Skeletal muscle satellite cell (primary cell): ENCODE measurements around the gene GALNT16.

Experiments used
- H3K27me3 ChIP-seq: 2 replicates; pipeline ENCODE4 v1.7.0; 2013; ENCODE audit warnings: low read length; ENCODE audit not compliant: control insufficient read depth, insufficient read depth
- H3K36me3 ChIP-seq: 2 replicates; pipeline ENCODE4 v1.7.0; 2013; ENCODE audit warnings: mild to moderate bottlenecking, control low read depth, low read length; ENCODE audit not compliant: insufficient read depth
- H3K4me1 ChIP-seq: 2 replicates; pipeline ENCODE4 v1.7.0; 2013; ENCODE audit warnings: low read length; ENCODE audit not compliant: control insufficient read depth, insufficient read depth
- H3K4me2 ChIP-seq: 2 replicates; pipeline ENCODE4 v1.7.0; 2013; ENCODE audit warnings: mild to moderate bottlenecking, low read length
- H3K4me3 ChIP-seq: 2 replicates; pipeline ENCODE4 v1.7.0; 2013; ENCODE audit warnings: low read length
- H3K9ac ChIP-seq: 2 replicates; pipeline ENCODE4 v1.7.0; 2013; ENCODE audit warnings: mild to moderate bottlenecking, low read depth, low read length, moderate library complexity
- H3K9me3 ChIP-seq: replicated peaks from 2 replicates; pipeline ENCODE4 v1.7.0; 2013; ENCODE audit warnings: mild to moderate bottlenecking, control low read depth, low read length

Gene GALNT16

DNA sequence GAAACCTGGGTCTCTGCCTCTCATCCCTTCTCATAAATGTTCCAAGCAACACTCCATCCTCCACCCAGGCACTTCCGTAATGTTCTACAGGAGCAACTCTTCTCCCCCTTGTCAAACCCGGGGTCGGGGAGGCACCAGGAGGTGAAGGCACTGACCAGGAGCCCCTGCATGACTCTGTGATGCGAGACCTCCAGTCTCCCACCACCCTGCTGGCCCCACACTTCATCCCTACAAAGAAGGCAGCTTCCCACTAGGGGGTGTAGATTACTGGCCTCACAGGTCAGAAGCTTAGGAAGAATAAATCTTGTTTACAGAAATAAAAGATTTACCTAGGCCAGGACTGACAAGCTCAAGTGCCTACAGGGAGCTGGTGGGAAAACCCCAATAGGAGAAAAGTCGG lies 90.9 kb downstream of the GALNT16 start:
- Histone ChIP-seq H3K4me2 (no peak overlapping the region), H3K9ac (no peak overlapping the region), H3K4me1 (peaks cover 7% of the 10 kb centered on the region), H3K36me3 (no peaks in the 10 kb centered on the region), H3K9me3 (no peaks in the 10 kb centered on the region), H3K27me3 (peaks cover 11% of the 10 kb centered on the region), H3K4me3 (no peak overlapping the region)

DNA sequence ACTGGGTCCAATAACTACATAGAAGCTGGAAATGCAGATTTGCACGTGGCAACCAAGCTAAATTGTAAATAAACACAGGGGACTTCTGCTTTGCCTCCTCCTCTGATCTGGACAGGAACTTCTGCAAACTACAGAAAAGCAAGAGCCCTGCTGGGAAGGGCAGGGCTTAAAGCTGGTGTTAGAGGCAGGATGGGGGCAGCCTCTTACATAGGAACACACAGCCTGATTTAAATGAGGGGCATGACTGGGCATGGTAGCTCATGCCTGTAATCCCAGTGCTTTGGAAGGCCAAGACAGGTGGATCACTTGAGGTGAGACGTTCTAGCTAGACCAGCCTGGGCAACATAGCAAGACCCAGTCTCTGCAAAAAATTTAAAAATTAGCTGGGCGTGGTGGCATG lies 91.4 kb downstream of the GALNT16 start:
- Histone ChIP-seq H3K9me3 (no peaks in the 10 kb centered on the region), H3K4me1 (peaks cover 10% of the 10 kb centered on the region), H3K9ac (no peak overlapping the region), H3K36me3 (no peaks in the 10 kb centered on the region), H3K27me3 (peaks cover 11% of the 10 kb centered on the region), H3K4me2 (no peak overlapping the region), H3K4me3 (no peak overlapping the region)

DNA sequence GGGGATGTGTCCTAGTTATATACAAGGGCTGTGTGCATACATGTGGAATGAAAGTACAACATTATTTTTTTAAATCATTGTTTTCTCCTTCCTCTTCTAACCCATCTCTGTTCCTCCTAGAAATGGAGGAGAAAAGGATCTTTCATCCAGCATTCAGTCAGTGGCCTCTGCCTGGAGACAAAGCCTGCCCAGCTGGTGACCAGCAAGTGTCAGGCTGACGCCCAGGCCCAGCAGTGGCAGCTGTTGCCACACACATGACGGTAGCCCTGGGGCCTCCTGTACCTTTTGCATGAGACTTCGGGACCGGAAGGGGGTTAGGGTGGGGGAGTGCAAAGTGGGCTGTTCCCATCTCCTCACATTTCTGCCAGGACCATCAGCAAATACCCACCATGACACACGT lies 92.0 kb downstream of the GALNT16 start:
- H3K4me1 ChIP-seq = peaks cover 10% of the 10 kb centered on the region
- H3K4me3 ChIP-seq = no peak overlapping the region
- no peaks in the 10 kb centered on the region for H3K9me3 ChIP-seq
- peaks cover 11% of the 10 kb centered on the region for H3K27me3 ChIP-seq
- no peak overlapping the region for H3K9ac ChIP-seq
- no peaks in the 10 kb centered on the region for H3K36me3 ChIP-seq
- no peak overlapping the region for H3K4me2 ChIP-seq

GRCh38 chr14:69353168-69353567 lies 93.2 kb downstream of the GALNT16 start:
- no peak overlapping the region for H3K4me2 ChIP-seq
- H3K4me3 ChIP-seq = no peak overlapping the region
- peaks cover 10% of the 10 kb centered on the region for H3K4me1 ChIP-seq
- H3K9ac ChIP-seq = no peak overlapping the region
- no peaks in the 10 kb centered on the region for H3K36me3 ChIP-seq
- no peaks in the 10 kb centered on the region for H3K9me3 ChIP-seq
- peaks cover 10% of the 10 kb centered on the region for H3K27me3 ChIP-seq

DNA sequence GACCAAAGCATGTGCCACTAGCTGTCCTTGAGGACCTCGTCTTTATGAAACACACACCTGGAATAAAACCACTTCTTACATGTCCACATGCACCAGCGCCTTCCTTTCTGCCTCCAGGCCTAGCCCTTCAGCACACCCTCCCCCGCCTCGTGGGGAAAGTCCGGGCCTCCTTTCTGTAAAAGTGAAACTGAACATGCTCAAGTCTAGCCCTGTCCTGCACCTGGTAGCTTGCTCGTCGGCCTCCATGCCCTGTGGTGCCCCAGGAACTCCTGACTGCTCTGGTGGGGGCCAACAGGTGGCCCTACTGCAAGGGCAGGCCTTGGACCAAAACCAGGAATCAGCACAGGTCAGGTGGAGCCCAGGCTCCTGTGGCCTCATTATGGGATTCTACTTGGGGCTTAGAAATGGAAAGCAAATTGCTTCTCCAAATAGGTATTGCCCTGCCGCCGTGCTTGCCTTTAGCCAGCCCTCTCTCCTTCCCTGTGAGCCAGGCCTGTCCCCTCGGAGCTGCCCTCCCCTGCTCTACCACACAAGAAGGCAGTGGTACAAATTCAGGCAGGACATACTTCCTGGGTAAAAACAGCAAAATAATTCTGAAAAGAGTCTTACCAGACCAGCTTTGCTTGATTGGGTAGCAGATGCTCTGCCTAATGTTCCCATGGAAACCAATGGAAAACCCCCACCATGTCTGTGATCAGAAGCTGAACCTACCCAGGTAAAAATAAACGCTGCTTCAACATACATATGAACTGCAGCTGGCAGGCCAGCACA lies 94.6 kb downstream of the GALNT16 start:
- Histone ChIP-seq H3K27me3 (peaks cover 6% of the 10 kb centered on the region), H3K9me3 (no peaks in the 10 kb centered on the region), H3K9ac (no peak overlapping the region), H3K36me3 (no peaks in the 10 kb centered on the region), H3K4me2 (no peak overlapping the region), H3K4me3 (no peak overlapping the region), H3K4me1 (peaks cover 10% of the 10 kb centered on the region)

DNA sequence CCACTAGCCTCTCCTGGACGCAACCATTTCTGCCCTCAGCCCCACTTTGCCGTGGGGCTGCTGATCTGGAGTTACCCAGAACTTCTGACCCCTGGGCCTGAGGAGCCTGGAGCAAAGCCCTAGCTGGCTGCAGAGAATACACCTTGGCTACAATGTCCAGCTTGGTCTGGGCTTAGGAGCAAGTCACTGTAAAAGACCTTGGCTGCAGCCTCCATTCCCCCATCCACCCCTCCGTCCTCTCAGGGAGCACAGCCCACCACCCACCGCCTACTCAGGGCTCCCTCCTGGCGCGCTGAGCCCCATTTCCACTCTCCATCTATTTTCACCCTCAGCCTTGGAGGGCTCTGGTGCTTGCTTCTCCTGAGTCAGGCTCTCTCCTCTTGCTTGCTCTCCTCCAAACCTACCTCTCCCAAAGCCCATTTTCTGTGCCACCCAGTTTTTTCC lies 95.2 kb downstream of the GALNT16 start:
- Histone ChIP-seq H3K4me2 (no peak overlapping the region), H3K27me3 (peaks cover 6% of the 10 kb centered on the region), H3K4me1 (peaks cover 10% of the 10 kb centered on the region), H3K9ac (peak overlapping the region; percentile 46), H3K4me3 (no peak overlapping the region), H3K36me3 (no peaks in the 10 kb centered on the region), H3K9me3 (no peaks in the 10 kb centered on the region)

DNA sequence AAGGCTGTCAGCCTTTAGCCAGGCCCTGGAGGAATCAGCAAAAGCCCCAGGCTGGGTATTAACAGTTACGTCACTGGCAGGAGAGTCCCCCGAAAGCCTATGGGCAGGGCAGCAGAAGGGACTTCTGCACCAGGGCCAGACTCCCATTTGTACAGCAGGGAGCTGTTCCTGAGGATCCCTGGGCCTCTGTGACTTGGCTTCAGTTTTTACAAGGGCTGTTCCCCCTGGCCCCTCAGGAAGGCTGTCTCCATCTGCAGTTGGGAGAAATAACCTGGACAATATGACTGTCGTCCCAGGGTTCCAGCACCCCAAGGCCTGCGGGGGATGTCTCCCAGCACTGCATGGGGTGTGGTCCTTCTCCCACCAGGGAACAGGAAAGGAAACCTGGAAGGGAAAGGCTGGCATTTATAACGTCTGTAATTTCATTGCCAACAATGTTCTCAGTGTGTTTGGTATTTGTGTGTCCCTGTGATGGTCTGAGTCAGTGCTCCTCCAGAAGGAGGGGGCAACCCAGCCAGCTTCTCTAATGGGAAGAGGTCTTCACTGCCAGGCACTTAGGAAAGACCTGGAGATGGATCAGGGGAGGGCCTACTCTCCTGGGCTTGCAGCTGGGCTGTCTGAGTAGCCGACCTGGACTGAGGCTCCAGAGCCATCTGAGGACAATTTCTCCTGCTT lies 95.8 kb downstream of the GALNT16 start:
- H3K36me3 ChIP-seq = no peaks in the 10 kb centered on the region
- H3K4me3 ChIP-seq = no peak overlapping the region
- H3K4me2 ChIP-seq = peak overlapping the region; percentile 3
- peaks cover 6% of the 10 kb centered on the region for H3K27me3 ChIP-seq
- H3K4me1 ChIP-seq = peaks cover 10% of the 10 kb centered on the region
- H3K9me3 ChIP-seq = no peaks in the 10 kb centered on the region
- peak overlapping the region; percentile 46 for H3K9ac ChIP-seq

DNA sequence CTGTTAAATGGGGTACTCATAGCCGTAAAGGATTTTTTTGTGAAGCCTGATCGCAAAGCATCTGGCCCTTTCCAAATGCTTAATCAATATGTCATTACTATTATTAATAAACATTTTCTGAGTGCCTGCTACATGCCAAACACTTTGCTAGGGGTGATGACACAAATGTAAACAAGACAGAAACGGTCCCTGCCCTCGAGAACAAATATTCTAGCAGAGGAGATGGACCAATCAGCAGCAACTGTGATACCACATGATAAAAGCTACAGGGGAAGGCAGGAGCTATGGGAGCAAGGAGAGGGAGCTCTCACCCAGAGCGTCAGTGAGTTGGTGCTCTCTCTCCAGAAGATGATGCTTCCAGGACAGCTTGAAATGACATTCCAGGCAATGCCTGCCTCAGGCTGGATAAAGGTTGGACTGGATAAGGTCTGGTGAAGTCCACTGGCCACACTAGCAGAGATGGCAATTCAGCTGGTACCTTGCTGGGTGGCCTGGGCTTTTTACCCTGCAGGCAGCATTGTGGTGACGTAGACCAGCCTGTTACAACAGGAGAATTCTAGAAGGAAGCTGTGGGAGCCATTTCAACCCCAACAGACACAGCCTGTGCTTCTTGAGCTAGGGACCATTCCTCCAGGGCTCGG lies 97.1 kb downstream of the GALNT16 start:
- peaks cover 6% of the 10 kb centered on the region for H3K27me3 ChIP-seq
- H3K9me3 ChIP-seq = no peaks in the 10 kb centered on the region
- no peak overlapping the region for H3K4me3 ChIP-seq
- H3K36me3 ChIP-seq = no peaks in the 10 kb centered on the region
- no peak overlapping the region for H3K4me2 ChIP-seq
- H3K9ac ChIP-seq = no peak overlapping the region
- peaks cover 10% of the 10 kb centered on the region for H3K4me1 ChIP-seq

GRCh38 chr14:69357544-69358200 lies 97.7 kb downstream of the GALNT16 start:
- Histone ChIP-seq H3K4me3 (no peak overlapping the region), H3K4me2 (no peak overlapping the region), H3K27me3 (peaks cover 6% of the 10 kb centered on the region), H3K36me3 (no peaks in the 10 kb centered on the region), H3K4me1 (peaks cover 10% of the 10 kb centered on the region), H3K9me3 (no peaks in the 10 kb centered on the region), H3K9ac (no peak overlapping the region)

GRCh38 chr14:69358233-69358963 lies 98.4 kb downstream of the GALNT16 start:
- no peaks in the 10 kb centered on the region for H3K9me3 ChIP-seq
- H3K27me3 ChIP-seq = peaks cover under 1% of the 10 kb centered on the region
- H3K4me3 ChIP-seq = no peak overlapping the region
- H3K4me2 ChIP-seq = no peak overlapping the region
- H3K4me1 ChIP-seq = peaks cover 10% of the 10 kb centered on the region
- no peaks in the 10 kb centered on the region for H3K36me3 ChIP-seq
- H3K9ac ChIP-seq = no peak overlapping the region

- H3K9ac ChIP-seq = no peak overlapping the region
- H3K9me3 ChIP-seq = no peaks in the 10 kb centered on the region
- H3K4me2 ChIP-seq = no peak overlapping the region
- H3K4me3 ChIP-seq = no peak overlapping the region
- H3K36me3 ChIP-seq = no peaks in the 10 kb centered on the region
- no peaks in the 10 kb centered on the region for H3K27me3 ChIP-seq
- peaks cover 10% of the 10 kb centered on the region for H3K4me1 ChIP-seq
Measured at GRCh38 chr14:69358966-69359365, 99.0 kb downstream of the GALNT16 start.
